Embryonic facial prominence (tissue), 1 donor: ENCODE data around the gene QRSL1.
"Not testable (repeated sequence)": the region's sequence is repeated elsewhere in the genome, so short reads cannot be mapped to it uniquely, and the experiment has no call there.

ENCODE experiments used
- DNase-seq: peaks from one replicate; pipeline ENCODE4 v3.0.0-alpha.2; 2016; ENCODE audit errors: extremely low spot score

QRSL1 gene

GRCh38 chr6:106677282-106677681, 47.9 kb downstream of the QRSL1 start:
- DNase-seq = no peak

GRCh38 chr6:106684011-106684410, 54.6 kb downstream of the QRSL1 start:
- DNase-seq = no peak

- no peak for DNase-seq
Measured at GRCh38 chr6:106685833-106686232, 56.5 kb downstream of the QRSL1 start.

GRCh38 chr6:106688177-106688951, 59.0 kb downstream of the QRSL1 start:
- DNase-seq = no peak

- no peak for DNase-seq
Measured at GRCh38 chr6:106692112-106692818, 62.9 kb downstream of the QRSL1 start.

GRCh38 chr6:106692819-106693208, 63.4 kb downstream of the QRSL1 start:
- DNase-seq = no peak

GRCh38 chr6:106693418-106693817, 64.0 kb downstream of the QRSL1 start:
- DNase-seq = no peak

GRCh38 chr6:106694343-106694742, 65.0 kb downstream of the QRSL1 start:
- DNase-seq = no peak

GRCh38 chr6:106700581-106700980, 71.2 kb downstream of the QRSL1 start:
- no peak for DNase-seq

GRCh38 chr6:106701201-106701600, 71.8 kb downstream of the QRSL1 start:
- not testable (repeated sequence) for DNase-seq

GRCh38 chr6:106702046-106702445, 72.7 kb downstream of the QRSL1 start:
- no peak for DNase-seq

GRCh38 chr6:106702451-106703110, 73.2 kb downstream of the QRSL1 start:
- no peak for DNase-seq

GRCh38 chr6:106704327-106704726, 74.9 kb downstream of the QRSL1 start:
- no peak for DNase-seq

- DNase-seq = no peak
Measured at GRCh38 chr6:106705156-106705555, 75.8 kb downstream of the QRSL1 start.

- no peak for DNase-seq
Measured at GRCh38 chr6:106710580-106710979, 81.2 kb downstream of the QRSL1 start.

GRCh38 chr6:106714281-106714680, 84.9 kb downstream of the QRSL1 start:
- no peak for DNase-seq

- DNase-seq = no peak
Measured at GRCh38 chr6:106715922-106716321, 86.5 kb downstream of the QRSL1 start.

- no peak for DNase-seq
Measured at GRCh38 chr6:106716966-106717365, 87.6 kb downstream of the QRSL1 start.
